Activated CD4-positive, alpha-beta T cell treated with anti-CD3 and anti-CD28 coated beads, Interleukin-10, Interleukin-2, amounts not matched to agents 100 ng/mL and 50 ng/mL, durations not matched to agents 16 hours and 8 hours (primary cell): ENCODE data around the gene STAMBPL1.
"Not testable (repeated sequence)": the region's sequence is repeated elsewhere in the genome, so short reads cannot be mapped to it uniquely, and the experiment has no call there.

Source experiments
- DNase-seq: peaks from one replicate; pipeline ENCODE4 v3.0.0-alpha.2; 2020

Gene STAMBPL1

GRCh38 chr10:88926566-88927415 lies 46.7 kb downstream of the STAMBPL1 start:
- no peak for DNase-seq

- no peak for DNase-seq
Observed at GRCh38 chr10:88927416-88927690, 47.3 kb downstream of the STAMBPL1 start.

- no peak for DNase-seq
Observed at GRCh38 chr10:88928254-88928653, 48.2 kb downstream of the STAMBPL1 start.

GRCh38 chr10:88931548-88931947 lies 51.5 kb downstream of the STAMBPL1 start:
- DNase-seq, result no peak

GRCh38 chr10:88932029-88932428 lies 52.0 kb downstream of the STAMBPL1 start:
- not testable (repeated sequence) for DNase-seq

GRCh38 chr10:88932539-88933256 lies 52.7 kb downstream of the STAMBPL1 start:
- peak; percentile 74 for DNase-seq

GRCh38 chr10:88933564-88933963 lies 53.5 kb downstream of the STAMBPL1 start:
- DNase-seq, result no peak

GRCh38 chr10:88934900-88935672 lies 55.0 kb downstream of the STAMBPL1 start:
- DNase-seq, result peak; percentile 82

- no peak for DNase-seq
Observed at GRCh38 chr10:88936656-88937055, 56.6 kb downstream of the STAMBPL1 start.

- no peak for DNase-seq
Observed at GRCh38 chr10:88938039-88938438, 58.0 kb downstream of the STAMBPL1 start.

GRCh38 chr10:88938938-88939337 lies 58.9 kb downstream of the STAMBPL1 start:
- DNase-seq, result no peak

GRCh38 chr10:88941026-88941425 lies 61.0 kb downstream of the STAMBPL1 start:
- no peak for DNase-seq

GRCh38 chr10:88943778-88944177 lies 63.7 kb downstream of the STAMBPL1 start:
- no peak for DNase-seq

GRCh38 chr10:88944813-88945212 lies 64.8 kb downstream of the STAMBPL1 start:
- peak; percentile 8 for DNase-seq

- no peak for DNase-seq
Observed at GRCh38 chr10:88946200-88946599, 66.2 kb downstream of the STAMBPL1 start.

- no peak for DNase-seq
Observed at GRCh38 chr10:88946965-88947590, 67.0 kb downstream of the STAMBPL1 start.

- no peak for DNase-seq
Observed at GRCh38 chr10:88949051-88949450, 69.0 kb downstream of the STAMBPL1 start.

GRCh38 chr10:88949912-88950837 lies 70.1 kb downstream of the STAMBPL1 start:
- DNase-seq, result no peak

GRCh38 chr10:88952647-88953111 lies 72.6 kb downstream of the STAMBPL1 start, which contains the start of gene ACTA2:
TSS of gene ACTA2 (minus strand) at chr10:88952773. CDS start at chr10:88948930, 3,843 bp downstream.
- no peak for DNase-seq

GRCh38 chr10:88953662-88954061 lies 73.6 kb downstream of the STAMBPL1 start:
- no peak for DNase-seq

GRCh38 chr10:88954458-88955083 lies 74.5 kb downstream of the STAMBPL1 start:
- DNase-seq, result no peak
